ENCODE results near the gene TTI1.

TTI1 gene

GRCh38 chr20:38033330-38034107 lies at the start of gene TTI1, which contains the start of gene RPRD1B:
TTI1 (minus strand) TSS chr20:38033456; CDS start chr20:38013816, 19,640 bp downstream.
RPRD1B (plus strand) TSS chr20:38033746; CDS start chr20:38033948, 202 bp downstream.
- peak; percentile 93 for DNase-seq (ENCODE audit: low spot score)

- DNase-seq (ENCODE audit: low spot score) = no peak
These were observed 49.6 kb upstream of the TTI1 start for GRCh38 chr20:38082894-38083293.

GRCh38 chr20:38081575-38081974 lies 48.3 kb upstream of the TTI1 start:
- DNase-seq (ENCODE audit: low spot score) = no peak

GRCh38 chr20:38079353-38079752 lies 46.1 kb upstream of the TTI1 start:
- no peak for DNase-seq (ENCODE audit: low spot score)

GRCh38 chr20:38078084-38078483 lies 44.8 kb upstream of the TTI1 start:
- no peak for DNase-seq (ENCODE audit: low spot score)

GRCh38 chr20:38076548-38076947 lies 43.3 kb upstream of the TTI1 start:
- no peak for DNase-seq (ENCODE audit: low spot score)

GRCh38 chr20:38075161-38075998 lies 42.1 kb upstream of the TTI1 start:
- no peak for DNase-seq (ENCODE audit: low spot score)

GRCh38 chr20:38073307-38074071 lies 40.2 kb upstream of the TTI1 start:
- DNase-seq (ENCODE audit: low spot score) = peak; percentile 68

GRCh38 chr20:38072898-38073297 lies 39.6 kb upstream of the TTI1 start:
- no peak for DNase-seq (ENCODE audit: low spot score)

- DNase-seq (ENCODE audit: low spot score) = peak; percentile 49
These were observed 34.6 kb upstream of the TTI1 start for GRCh38 chr20:38067717-38068365.

- no peak for DNase-seq (ENCODE audit: low spot score)
These were observed 33.9 kb upstream of the TTI1 start for GRCh38 chr20:38066969-38067716.

- DNase-seq (ENCODE audit: low spot score) = no peak
These were observed 32.6 kb upstream of the TTI1 start for GRCh38 chr20:38065764-38066375.

GRCh38 chr20:38063911-38064530 lies 30.8 kb upstream of the TTI1 start:
- DNase-seq (ENCODE audit: low spot score) = no peak

- no peak for DNase-seq (ENCODE audit: low spot score)
These were observed 29.6 kb upstream of the TTI1 start for GRCh38 chr20:38062890-38063289.

- DNase-seq (ENCODE audit: low spot score) = no peak
These were observed 27.9 kb upstream of the TTI1 start for GRCh38 chr20:38061109-38061508.

- no peak for DNase-seq (ENCODE audit: low spot score)
These were observed 27.3 kb upstream of the TTI1 start for GRCh38 chr20:38060536-38060935.

- no peak for DNase-seq (ENCODE audit: low spot score)
These were observed 26.6 kb upstream of the TTI1 start for GRCh38 chr20:38059832-38060231.

- DNase-seq (ENCODE audit: low spot score) = peak; percentile 85
These were observed 24.2 kb upstream of the TTI1 start for GRCh38 chr20:38057351-38057972.

GRCh38 chr20:38055848-38056247 lies 22.6 kb upstream of the TTI1 start:
- no peak for DNase-seq (ENCODE audit: low spot score)

- no peak for DNase-seq (ENCODE audit: low spot score)
These were observed 22.0 kb upstream of the TTI1 start for GRCh38 chr20:38055294-38055693.
